RCC 7860 (cell line): ENCODE data around the gene GET4.
"Not testable (repeated sequence)": the region's sequence is repeated elsewhere in the genome, so short reads cannot be mapped to it uniquely, and the experiment has no call there.

Experiments used
- DNase-seq: peaks from one replicate; pipeline ENCODE4 v3.0.0-alpha.2; 2015; ENCODE audit warnings: low spot score
- FAIRE-seq: peaks from 2 replicates; lab custom pipeline; 2012; peaks lifted over from hg19 to GRCh38; lab: Jason Lieb, UNC

Gene GET4

GRCh38 chr7:845091-845490, 31.3 kb upstream of the GET4 start:
- DNase-seq (no peak), FAIRE-seq (no peak)

- no peak for DNase-seq
- no peak for FAIRE-seq
Measured at GRCh38 chr7:845731-846130, 30.6 kb upstream of the GET4 start.

- DNase-seq, FAIRE-seq: not testable (repeated sequence)
Measured at GRCh38 chr7:846958-847650, 29.2 kb upstream of the GET4 start.

- not testable (repeated sequence) for DNase-seq, FAIRE-seq
Measured at GRCh38 chr7:847728-848127, 28.6 kb upstream of the GET4 start.

GRCh38 chr7:849145-849544, 27.2 kb upstream of the GET4 start:
- no peak for DNase-seq
- no peak for FAIRE-seq

- no peak for FAIRE-seq
- no peak for DNase-seq
Measured at GRCh38 chr7:849781-850180, 26.6 kb upstream of the GET4 start.

- FAIRE-seq, result no peak
Measured at GRCh38 chr7:851204-851603, 25.1 kb upstream of the GET4 start.

GRCh38 chr7:853366-854117, 22.8 kb upstream of the GET4 start:
- no peak for FAIRE-seq
- no peak for DNase-seq

More at GRCh38 chr7:851204-851603, 25.1 kb upstream of the GET4 start:
- no peak for DNase-seq

GRCh38 chr7:854118-854775, 22.1 kb upstream of the GET4 start:
- FAIRE-seq, result no peak

GRCh38 chr7:855686-856369, 20.5 kb upstream of the GET4 start:
- DNase-seq, result no peak
- no peak for FAIRE-seq

More at GRCh38 chr7:854118-854775, 22.1 kb upstream of the GET4 start:
- DNase-seq, result no peak

- no peak for DNase-seq
- FAIRE-seq, result no peak
Measured at GRCh38 chr7:856444-857095, 19.8 kb upstream of the GET4 start.

- FAIRE-seq (no peak), DNase-seq (no peak)
Measured at GRCh38 chr7:857661-858060, 18.7 kb upstream of the GET4 start.

GRCh38 chr7:859359-860030, 16.9 kb upstream of the GET4 start:
- no peak for FAIRE-seq
- no peak for DNase-seq

GRCh38 chr7:860149-860548, 16.2 kb upstream of the GET4 start:
- no peak for DNase-seq
- FAIRE-seq, result no peak

- no peak for DNase-seq
- no peak for FAIRE-seq
Measured at GRCh38 chr7:861222-861621, 15.1 kb upstream of the GET4 start.

GRCh38 chr7:862157-862556, 14.2 kb upstream of the GET4 start:
- FAIRE-seq, result no peak
- no peak for DNase-seq

- DNase-seq, result no peak
- FAIRE-seq, result no peak
Measured at GRCh38 chr7:863106-863505, 13.2 kb upstream of the GET4 start.

- no peak for DNase-seq
- no peak for FAIRE-seq
Measured at GRCh38 chr7:865921-866320, 10.4 kb upstream of the GET4 start.

GRCh38 chr7:867001-867405, 9.4 kb upstream of the GET4 start:
- DNase-seq (no peak), FAIRE-seq (no peak)
